ENCODE data around the gene CD2AP. TPM values are rescaled to one million over a fixed set of nuclear protein-coding genes. Genes with fewer than 3 reads are reported as not detected.
A peak's percentile ranks its signal among the peaks of the same experiment; 100 is the strongest.

The CD2AP gene
- total RNA-seq, 4 donors from 2014 or later, result 49.8 to 140 (median 93.3) TPM

DNA sequence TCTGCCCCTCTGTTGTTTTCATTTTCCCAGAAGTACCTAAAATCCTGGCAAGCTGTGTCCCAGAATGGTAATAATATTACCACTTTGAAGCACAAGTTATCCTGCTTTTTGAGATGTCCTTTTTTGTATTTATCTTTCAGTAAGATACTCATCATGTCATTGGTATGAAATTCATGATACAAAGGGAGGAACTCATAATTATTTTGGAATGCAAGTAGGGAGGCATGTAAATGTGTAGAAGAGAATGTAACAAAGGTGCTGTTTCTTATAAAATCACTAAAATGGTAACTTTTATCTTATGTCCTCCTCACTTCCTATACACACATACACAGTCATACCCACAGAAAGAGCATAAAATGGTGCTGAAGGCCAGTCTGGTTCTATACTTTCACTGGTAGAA lies 109.9 kb downstream of the CD2AP start:
- Histone ChIP-seq H3K4me3 (no peak overlapping the region), H3K9me3 (no peaks in the 10 kb centered on the region), H3K36me3 (peaks cover 0 to 29% (median 9%) of the 10 kb centered on the region in 4 donors), H3K27me3 (no peaks in the 10 kb centered on the region), H3K4me1 (no peaks in the 10 kb centered on the region), H3K27ac (no peak overlapping the region)
- no peak for DNase-seq
- intact Hi-C loops (cut with DNase I; ENCODE audit: low total_unique reads) (no loop called here), in situ Hi-C loops (cut with MboI; ENCODE audit: low pct_ligation_motif_present in 1 of 4, low pct_unique_long_range_greater_than_20kb in 1 of 4, low sequenced_read_pairs in 3 of 4) (loop anchor here in 1 of 4 donors (25.0 kb wide), 1 partner anchor 175 kb away; no protein-coding TSS in a partner anchor)
- TF ChIP-seq POLR2A (IDR thresholded peaks at IDR 0.05), result no peak
- no peak for TF ChIP-seq POLR2AphosphoS5 (IDR thresholded peaks at IDR 0.05)
- TF ChIP-seq EP300 (IDR thresholded peaks at IDR 0.05; ENCODE audit: low read depth), result no peak
- TF ChIP-seq, protein P1, sequence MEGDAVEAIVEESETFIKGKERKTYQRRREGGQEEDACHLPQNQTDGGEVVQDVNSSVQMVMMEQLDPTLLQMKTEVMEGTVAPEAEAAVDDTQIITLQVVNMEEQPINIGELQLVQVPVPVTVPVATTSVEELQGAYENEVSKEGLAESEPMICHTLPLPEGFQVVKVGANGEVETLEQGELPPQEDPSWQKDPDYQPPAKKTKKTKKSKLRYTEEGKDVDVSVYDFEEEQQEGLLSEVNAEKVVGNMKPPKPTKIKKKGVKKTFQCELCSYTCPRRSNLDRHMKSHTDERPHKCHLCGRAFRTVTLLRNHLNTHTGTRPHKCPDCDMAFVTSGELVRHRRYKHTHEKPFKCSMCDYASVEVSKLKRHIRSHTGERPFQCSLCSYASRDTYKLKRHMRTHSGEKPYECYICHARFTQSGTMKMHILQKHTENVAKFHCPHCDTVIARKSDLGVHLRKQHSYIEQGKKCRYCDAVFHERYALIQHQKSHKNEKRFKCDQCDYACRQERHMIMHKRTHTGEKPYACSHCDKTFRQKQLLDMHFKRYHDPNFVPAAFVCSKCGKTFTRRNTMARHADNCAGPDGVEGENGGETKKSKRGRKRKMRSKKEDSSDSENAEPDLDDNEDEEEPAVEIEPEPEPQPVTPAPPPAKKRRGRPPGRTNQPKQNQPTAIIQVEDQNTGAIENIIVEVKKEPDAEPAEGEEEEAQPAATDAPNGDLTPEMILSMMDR (IDR thresholded peaks at IDR 0.05), result no peak

DNA sequence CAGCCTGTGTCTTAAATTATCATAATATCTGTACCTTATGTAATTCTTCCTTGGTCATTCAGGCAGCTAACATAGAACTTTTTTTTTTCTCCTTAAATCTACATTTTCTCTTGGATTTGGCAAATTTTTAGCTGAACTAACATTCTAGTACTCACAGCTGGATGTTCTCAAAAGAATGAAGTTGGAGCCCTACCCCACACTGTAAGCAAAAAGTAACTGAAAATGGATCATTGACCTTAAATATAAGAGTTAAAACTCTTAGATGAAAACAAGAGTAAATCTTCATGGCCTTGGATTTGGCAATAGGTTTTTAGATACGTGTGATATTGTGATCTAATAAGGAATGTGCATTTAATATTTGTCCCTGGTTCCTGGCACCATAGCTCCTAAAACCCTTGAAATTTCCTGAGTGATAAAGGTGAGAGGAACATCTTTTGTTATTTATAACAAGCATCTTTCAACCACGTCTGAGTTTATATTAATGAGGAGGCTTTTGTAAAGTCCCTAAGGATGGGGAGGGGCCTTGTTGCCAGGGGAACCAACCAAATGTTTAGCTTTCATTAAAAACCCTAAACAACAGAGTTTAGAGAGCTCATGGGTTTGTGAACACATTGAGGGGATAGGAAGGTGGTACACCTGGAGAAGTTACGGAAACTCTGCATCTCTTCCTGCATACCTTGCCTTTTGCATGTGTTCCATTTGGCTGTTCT lies 114.7 kb downstream of the CD2AP start:
- Histone ChIP-seq H3K36me3 (peaks cover 0 to 43% (median 3%) of the 10 kb centered on the region in 4 donors), H3K27me3 (no peaks in the 10 kb centered on the region), H3K4me3 (no peak overlapping the region), H3K27ac (no peak overlapping the region), H3K4me1 (peaks cover 0 to 24% (median 8%) of the 10 kb centered on the region in 4 donors), H3K9me3 (no peaks in the 10 kb centered on the region)
- intact Hi-C loops (cut with DNase I; ENCODE audit: low total_unique reads), result no loop called here
- TF ChIP-seq POLR2AphosphoS5 (IDR thresholded peaks at IDR 0.05) (no peak), POLR2A (IDR thresholded peaks at IDR 0.05) (no peak), EP300 (IDR thresholded peaks at IDR 0.05; ENCODE audit: low read depth) (no peak)
- TF ChIP-seq, protein P1 (IDR thresholded peaks at IDR 0.05), result no peak
- 72% methylated on average over 3 of the region's 3 CpGs for WGBS, 2 donors (ENCODE audit: low coverage in 1 of 2)
- DNase-seq, result no peak
- in situ Hi-C loops (cut with MboI; ENCODE audit: low pct_ligation_motif_present in 1 of 4, low pct_unique_long_range_greater_than_20kb in 1 of 4, low sequenced_read_pairs in 3 of 4), result loop anchor here in 1 of 4 donors (25.0 kb wide), 1 partner anchor 180 kb away; no protein-coding TSS in a partner anchor

DNA sequence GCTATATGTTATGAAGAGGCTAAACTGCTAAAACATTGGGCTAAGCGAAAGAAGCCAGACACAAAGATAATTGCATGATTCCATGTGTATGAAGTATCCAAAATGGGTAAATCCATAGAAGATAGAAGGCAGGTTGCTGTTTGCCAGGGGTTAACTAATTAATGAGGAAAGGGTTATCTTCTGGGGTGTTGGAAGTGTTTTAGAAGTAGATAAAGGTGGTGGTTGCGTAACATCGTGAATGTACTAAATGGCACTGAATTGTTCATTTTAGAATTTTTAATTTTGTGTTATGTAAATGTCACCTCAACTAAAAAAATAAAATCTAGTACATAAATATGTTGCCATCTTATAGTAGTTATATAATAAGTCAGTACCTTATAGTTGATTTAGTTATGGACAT lies 116.4 kb downstream of the CD2AP start:
- intact Hi-C loops (cut with DNase I; ENCODE audit: low total_unique reads), result no loop called here
- in situ Hi-C loops (cut with MboI; ENCODE audit: low pct_ligation_motif_present in 1 of 4, low pct_unique_long_range_greater_than_20kb in 1 of 4, low sequenced_read_pairs in 3 of 4), result loop anchor here in 1 of 4 donors (25.0 kb wide), 1 partner anchor 182 kb away; no protein-coding TSS in a partner anchor
- DNase-seq, result no peak
- 90 to 95% methylated on average over 3 of the region's 3 CpGs for WGBS, 2 donors (ENCODE audit: low coverage in 1 of 2)
- no peak overlapping the region for H3K27ac ChIP-seq
- H3K4me1 ChIP-seq, result peaks cover 0 to 24% (median 8%) of the 10 kb centered on the region in 4 donors
- H3K9me3 ChIP-seq, result no peaks in the 10 kb centered on the region
- peaks cover 0 to 57% (median 7%) of the 10 kb centered on the region in 4 donors for H3K36me3 ChIP-seq
- H3K4me3 ChIP-seq, result no peak overlapping the region
- H3K27me3 ChIP-seq, result no peaks in the 10 kb centered on the region
- TF ChIP-seq, protein P1 (IDR thresholded peaks at IDR 0.05), result no peak
- TF ChIP-seq POLR2A (IDR thresholded peaks at IDR 0.05), result no peak
- no peak for TF ChIP-seq POLR2AphosphoS5 (IDR thresholded peaks at IDR 0.05)
- no peak for TF ChIP-seq EP300 (IDR thresholded peaks at IDR 0.05; ENCODE audit: low read depth)

DNA sequence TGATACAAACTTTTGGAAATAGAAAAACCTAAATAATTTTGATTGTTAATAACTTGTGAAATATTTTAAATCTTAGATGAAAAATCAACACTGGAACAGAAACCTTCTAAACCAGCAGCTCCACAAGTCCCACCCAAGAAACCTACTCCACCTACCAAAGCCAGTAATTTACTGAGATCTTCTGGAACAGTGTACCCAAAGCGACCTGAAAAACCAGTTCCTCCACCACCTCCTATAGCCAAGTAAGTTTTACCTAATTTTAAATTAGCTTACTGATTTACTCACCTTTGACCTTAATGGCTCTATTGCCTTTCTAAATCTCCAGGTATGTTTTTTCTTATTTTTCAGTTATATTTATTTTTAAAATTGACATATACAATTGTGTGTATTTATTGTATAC lies 118.2 kb downstream of the CD2AP start:
- 64 to 80% methylated on average over 1 of the region's 1 CpG for WGBS, 2 donors (ENCODE audit: low coverage in 1 of 2)
- in situ Hi-C loops (cut with MboI; ENCODE audit: low pct_ligation_motif_present in 1 of 4, low pct_unique_long_range_greater_than_20kb in 1 of 4, low sequenced_read_pairs in 3 of 4), result loop anchor here in 1 of 4 donors (25.0 kb wide), 1 partner anchor 183 kb away; no protein-coding TSS in a partner anchor

More for the DNA sequence above, 118.2 kb downstream of the CD2AP start:
- Histone ChIP-seq H3K27me3 (no peaks in the 10 kb centered on the region), H3K4me3 (peak overlapping the region in 1 of 4 donors; percentile 19), H3K27ac (peak overlapping the region; percentile 26 to 69 (median 60)), H3K4me1 (peaks cover 0 to 39% (median 16%) of the 10 kb centered on the region in 4 donors), H3K36me3 (peaks cover 0 to 54% (median 7%) of the 10 kb centered on the region in 4 donors), H3K9me3 (no peaks in the 10 kb centered on the region)
- no peak for TF ChIP-seq EP300 (IDR thresholded peaks at IDR 0.05; ENCODE audit: low read depth)
- TF ChIP-seq POLR2AphosphoS5 (IDR thresholded peaks at IDR 0.05), result peak in 1 of 3 donors; percentile 60
- intact Hi-C loops (cut with DNase I; ENCODE audit: low total_unique reads), result no loop called here
- DNase-seq, result peak; percentile 67

Measured in transverse colon (tissue), 4 donors.